A673 (cell line): ENCODE measurements around the gene ZNF334. TPM values are rescaled to one million over a fixed set of nuclear protein-coding genes. Genes with fewer than 3 reads are reported as not detected.

ENCODE experiments used
- BruUV-seq: library from RNA; stranded (reverse); fragments of 400-500 nt; replicated peaks from 2 replicates; lab custom pipeline; 2021; lab: Mats Ljungman, UMichigan
- CTCF ChIA-PET: fragments of 300-600 bp; sonication (Branson Sonifier 250); formaldehyde crosslinking; loops from one replicate; lab custom pipeline; 2022; ENCODE audit warnings: antibody characterized with exemption; lab: Charles Lee
- POLR2A ChIA-PET: fragments of 300-600 bp; sonication (Branson Sonifier 250); formaldehyde crosslinking; loops from one replicate; lab custom pipeline; 2022; ENCODE audit warnings: antibody characterized with exemption; ENCODE audit not compliant: low non-redundant PET; lab: Charles Lee
- DNase-seq: peaks from one replicate; pipeline ENCODE4 v3.0.0-alpha.2; 2015; ENCODE audit warnings: low spot score
- H3K27ac ChIP-seq: fragments of 200-600 bp; sonication (generic); 2 replicates; pipeline ENCODE4 v1.5.1; 2016; ENCODE audit warnings: mixed run types, low read depth, mild to moderate bottlenecking, mixed read lengths, antibody characterized with exemption, low read length; ENCODE audit not compliant: poor library complexity, severe bottlenecking
- H3K27me3 ChIP-seq: fragments of 200-600 bp; sonication (generic); replicated peaks from 2 replicates; pipeline ENCODE4 v1.6.1; 2017; ENCODE audit warnings: mixed run types, low read depth, mild to moderate bottlenecking, mixed read lengths, antibody characterized with exemption, low read length; ENCODE audit not compliant: insufficient read depth, poor library complexity
- H3K36me3 ChIP-seq: fragments of 200-600 bp; sonication (generic); 2 replicates; pipeline ENCODE4 v1.6.1; 2016; ENCODE audit warnings: mixed run types, mild to moderate bottlenecking, mixed read lengths, antibody characterized with exemption, low read length; ENCODE audit not compliant: insufficient read depth, poor library complexity, severe bottlenecking
- H3K4me1 ChIP-seq: fragments of 200-600 bp; sonication (generic); 2 replicates; pipeline ENCODE4 v1.6.1; 2017; ENCODE audit warnings: mixed run types, mild to moderate bottlenecking, mixed read lengths, antibody characterized with exemption, low read length; ENCODE audit not compliant: insufficient read depth, poor library complexity, severe bottlenecking
- H3K4me3 ChIP-seq: fragments of 200-600 bp; sonication (generic); 2 replicates; pipeline ENCODE4 v1.5.1; 2016; ENCODE audit warnings: low read depth, mixed run types, mild to moderate bottlenecking, mixed read lengths, low read length; ENCODE audit not compliant: poor library complexity, severe bottlenecking
- H3K9me3 ChIP-seq: fragments of 200-600 bp; sonication (generic); 2 replicates; pipeline ENCODE4 v1.6.1; 2016; ENCODE audit warnings: mixed run types, low read depth, mild to moderate bottlenecking, mixed read lengths, antibody characterized with exemption, low read length; ENCODE audit not compliant: poor library complexity, severe bottlenecking
- CTCF ChIP-seq: fragments of 300-800, 200-600 bp; sonication (generic); conservative IDR thresholded peaks from 2 replicates; pipeline ENCODE4 v1.5.1; 2017; ENCODE audit warnings: low read depth, mild to moderate bottlenecking, antibody characterized with exemption, low read length, moderate library complexity, mixed read lengths
- EZH2 ChIP-seq: fragments of 200-600 bp; sonication (generic); IDR thresholded peaks from 2 replicates; pipeline ENCODE4 v1.6.1; 2017; ENCODE audit warnings: borderline replicate concordance, low read depth, mild to moderate bottlenecking, mixed read lengths, antibody characterized with exemption, low read length; ENCODE audit not compliant: poor library complexity, severe bottlenecking
- intact Hi-C: fragments of 100-400 bp; cut with micrococcal nuclease; formaldehyde crosslinking; loops from one replicate; pipeline ENCODE4 v1.10.0; 2022; ENCODE audit not compliant: unreplicated experiment
- total RNA-seq: library from RNA; stranded (reverse); gene quantifications from 2 replicates; pipeline ENCODE4 v1.2.3, GENCODE V29; 2021

ZNF334 gene
- total RNA-seq, 1 experiment from 2014 or later = 4.5 TPM

DNA sequence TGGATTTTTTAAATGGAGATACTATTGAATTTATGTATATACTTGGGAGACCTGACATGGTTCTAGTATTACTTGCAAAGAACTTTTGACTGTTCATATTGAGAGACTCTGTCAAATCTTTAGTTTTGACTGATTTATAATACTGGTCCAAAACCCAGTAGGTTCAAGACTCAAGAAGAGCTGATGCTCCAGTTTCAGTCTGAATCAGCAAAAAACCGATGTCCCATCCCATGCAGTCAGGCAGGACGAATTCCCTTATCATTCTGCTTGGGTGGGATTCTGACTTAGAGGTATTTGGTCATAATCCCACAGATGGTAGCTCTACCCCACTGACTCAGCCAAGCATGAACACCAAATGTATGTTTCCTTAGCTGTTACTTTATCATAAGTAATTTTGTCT is 29.5 kb downstream of the ZNF334 start:
- intact Hi-C loops = no loop called here
- Histone ChIP-seq H3K36me3 (no peaks in the 10 kb centered on the region), H3K27ac (no peak overlapping the region), H3K27me3 (peaks cover 16% of the 10 kb centered on the region), H3K9me3 (no peaks in the 10 kb centered on the region), H3K4me1 (peaks cover 4% of the 10 kb centered on the region), H3K4me3 (no peak overlapping the region)
- BruUV-seq = no TSS peak
- no peak for DNase-seq
- TF ChIP-seq EZH2 (no peak), CTCF (no peak)
- POLR2A ChIA-PET = no interaction called here
- CTCF ChIA-PET = no interaction called here

- Histone ChIP-seq H3K36me3 (no peaks in the 10 kb centered on the region), H3K27ac (no peak overlapping the region), H3K4me1 (no peaks in the 10 kb centered on the region), H3K4me3 (no peak overlapping the region), H3K9me3 (no peaks in the 10 kb centered on the region), H3K27me3 (peaks cover 16% of the 10 kb centered on the region)
- intact Hi-C loops = no loop called here
- ChIA-PET POLR2A (no interaction called here), CTCF (no interaction called here)
- no peak for DNase-seq
- TF ChIP-seq CTCF (no peak), EZH2 (no peak)
- no TSS peak for BruUV-seq
These were observed 30.5 kb downstream of the ZNF334 start for GRCh38 chr20:46482864-46483263.

- no TSS peak for BruUV-seq
- POLR2A ChIA-PET = no interaction called here
- intact Hi-C loops = no loop called here
These were observed 35.7 kb downstream of the ZNF334 start for GRCh38 chr20:46477640-46478039.

More at GRCh38 chr20:46477640-46478039, 35.7 kb downstream of the ZNF334 start:
- no peak overlapping the region for H3K27ac ChIP-seq
- CTCF ChIA-PET = no interaction called here
- H3K4me1 ChIP-seq = no peaks in the 10 kb centered on the region
- no peaks in the 10 kb centered on the region for H3K36me3 ChIP-seq
- peaks cover 20% of the 10 kb centered on the region for H3K27me3 ChIP-seq
- no peak overlapping the region for H3K4me3 ChIP-seq
- TF ChIP-seq CTCF (no peak), EZH2 (no peak)
- DNase-seq = no peak
- no peaks in the 10 kb centered on the region for H3K9me3 ChIP-seq
